GM23338 (cell line): ENCODE measurements around the gene EDN2. TPM values are rescaled to one million over a fixed set of nuclear protein-coding genes. Genes with fewer than 3 reads are reported as not detected.

ENCODE experiments used
- ATAC-seq: fragments of 200-7000 bp; cut with Tn5 transposase; 3 replicates; pipeline ENCODE4 v1.9.1; 2020
- DNase-seq: peaks from one replicate; pipeline ENCODE4 v3.0.0-alpha.2; 2015; ENCODE audit warnings: low spot score
- H2AFZ ChIP-seq: fragments of 200-600 bp; sonication (generic); 2 replicates; pipeline ENCODE4 v1.8.0; 2016; ENCODE audit warnings: antibody characterized with exemption, mild to moderate bottlenecking, moderate library complexity
- H3F3A ChIP-seq: fragments of 200-600 bp; sonication (generic); replicated peaks from 2 replicates; pipeline ENCODE4 v1.8.0; 2017; ENCODE audit warnings: antibody characterized with exemption, mixed run types, low read depth
- H3K27ac ChIP-seq: fragments of 200-600 bp; sonication (generic); 2 replicates; pipeline ENCODE4 v1.6.1; 2016; ENCODE audit warnings: low read depth
- H3K27me3 ChIP-seq: fragments of 200-600 bp; sonication (generic); 2 replicates; pipeline ENCODE4 v1.8.0; 2016; ENCODE audit warnings: mild to moderate bottlenecking, mixed run types, moderate library complexity; ENCODE audit not compliant: insufficient read depth
- H3K36me3 ChIP-seq: fragments of 200-600 bp; sonication (generic); 2 replicates; pipeline ENCODE4 v1.8.0; 2016; ENCODE audit warnings: mild to moderate bottlenecking; ENCODE audit not compliant: insufficient read depth
- H3K4me1 ChIP-seq: fragments of 200-600 bp; sonication (generic); 2 replicates; pipeline ENCODE4 v1.8.0; 2016; ENCODE audit warnings: mild to moderate bottlenecking, moderate library complexity; ENCODE audit not compliant: insufficient read depth
- H3K4me2 ChIP-seq: fragments of 200-600 bp; sonication (generic); 2 replicates; pipeline ENCODE4 v1.7.1; 2017; ENCODE audit warnings: mixed run types
- H3K4me3 ChIP-seq: fragments of 200-600 bp; sonication (generic); 2 replicates; pipeline ENCODE4 v1.6.1; 2016; ENCODE audit warnings: mixed run types
- H3K79me2 ChIP-seq: fragments of 200-600 bp; sonication (generic); replicated peaks from 2 replicates; pipeline ENCODE4 v1.8.0; 2017; ENCODE audit warnings: mild to moderate bottlenecking; ENCODE audit not compliant: insufficient read depth
- H3K9me2 ChIP-seq: fragments of 200-600 bp; sonication (generic); 2 replicates; pipeline ENCODE4 v1.8.0; 2017; ENCODE audit not compliant: insufficient read depth
- H4K20me1 ChIP-seq: fragments of 200-600 bp; sonication (generic); replicated peaks from 2 replicates; pipeline ENCODE4 v1.8.0; 2017; ENCODE audit warnings: mild to moderate bottlenecking; ENCODE audit not compliant: insufficient read depth
- H3K27ac Mint-ChIP-seq: 2 replicates; pipeline ENCODE4 v1.8.0; 2020; ENCODE audit warnings: inconsistent platforms, mild to moderate bottlenecking, moderate library complexity, mixed read lengths
- H3K27me3 Mint-ChIP-seq: 3 replicates; pipeline ENCODE4 v1.8.0; 2022; ENCODE audit warnings: low read depth, mild to moderate bottlenecking, moderate library complexity, mixed read lengths, inconsistent platforms; ENCODE audit not compliant: insufficient read depth, poor library complexity
- H3K36me3 Mint-ChIP-seq: 3 replicates; pipeline ENCODE4 v1.8.0; 2021; ENCODE audit warnings: low read depth, mild to moderate bottlenecking, inconsistent platforms, moderate library complexity, mixed read lengths
- H3K4me1 Mint-ChIP-seq: 3 replicates; pipeline ENCODE4 v1.8.0; 2020; ENCODE audit warnings: mild to moderate bottlenecking, inconsistent platforms, mixed read lengths
- H3K4me3 Mint-ChIP-seq: 3 replicates; pipeline ENCODE4 v1.8.0; 2021; ENCODE audit warnings: moderate library complexity, mild to moderate bottlenecking, inconsistent platforms, mixed read lengths
- H3K9me3 Mint-ChIP-seq: 3 replicates; pipeline ENCODE4 v1.8.0; 2020; ENCODE audit warnings: moderate library complexity, mild to moderate bottlenecking, inconsistent platforms, mixed read lengths
- CREB1 ChIP-seq: fragments of 250-450 bp; sonication (Bioruptor Pico); IDR thresholded peaks from 2 replicates; pipeline ENCODE4 v1.5.0; 2020; ENCODE audit warnings: low read depth, mild to moderate bottlenecking, moderate library complexity
- CTCF ChIP-seq, 2 experiments: fragments of 200-600 bp in 1 of 2; sonication (generic) in 1 of 2; conservative IDR thresholded peaks; 2 replicates each; pipeline versions ENCODE4 v1.5.1 to v1.6.1; 2016 to 2017; ENCODE audit warnings: antibody characterized with exemption in 2 of 2, low read depth in 2 of 2, mild to moderate bottlenecking in 2 of 2, moderate library complexity in 1 of 2
- ETS1 ChIP-seq: IDR thresholded peaks from 2 replicates; pipeline ENCODE4 v1.6.1; 2016; ENCODE audit warnings: antibody characterized with exemption
- EZH2 ChIP-seq: fragments of 200-600 bp; sonication (generic); IDR thresholded peaks from one replicate; pipeline ENCODE4 v1.8.0; 2017; ENCODE audit warnings: antibody characterized with exemption, mild to moderate bottlenecking, low read depth; ENCODE audit not compliant: unreplicated experiment
- EZH2phosphoT487 ChIP-seq: fragments of 200-600 bp; sonication (generic); IDR thresholded peaks from one replicate; pipeline ENCODE4 v1.8.1; 2018; ENCODE audit warnings: antibody characterized with exemption; ENCODE audit not compliant: unreplicated experiment
- NANOG ChIP-seq: IDR thresholded peaks from 2 replicates; pipeline ENCODE4 v1.6.1; 2016; ENCODE audit warnings: antibody characterized with exemption, borderline replicate concordance
- POLR2AphosphoS5 ChIP-seq: IDR thresholded peaks from 2 replicates; pipeline ENCODE4 v1.6.1; 2016; ENCODE audit warnings: antibody characterized with exemption, low read depth
- REST ChIP-seq: IDR thresholded peaks from one replicate; pipeline ENCODE4 v1.6.1; 2018; ENCODE audit warnings: antibody characterized with exemption; ENCODE audit not compliant: unreplicated experiment
- ZNF114 ChIP-seq: fragments of 250-450 bp; sonication (Bioruptor Pico); IDR thresholded peaks from 2 replicates; pipeline ENCODE4 v1.5.0; 2020; ENCODE audit warnings: mild to moderate bottlenecking, moderate library complexity
- ZNF331 ChIP-seq: fragments of 250-450 bp; sonication (Bioruptor Pico); IDR thresholded peaks from 2 replicates; pipeline ENCODE4 v1.5.0; 2020; ENCODE audit warnings: low read depth, mild to moderate bottlenecking, moderate library complexity
- ZNF462 ChIP-seq: fragments of 250-450 bp; sonication (Bioruptor Pico); IDR thresholded peaks from 2 replicates; pipeline ENCODE4 v1.5.0; 2020; ENCODE audit warnings: mild to moderate bottlenecking, moderate library complexity
- polyA plus RNA-seq: library from polyadenylated mRNA; unstranded; fragments of >200 nt; fragmentation: Nextera tagmentation; extraction: Ambion mirVana; gene quantifications from 2 replicates; pipeline ENCODE4 v1.2.1, GENCODE V29; 2016
- total RNA-seq: library from RNA; depleted of rRNA; stranded (reverse); fragments of >200 nt; shearing (Covaris generic); gene quantifications from 2 replicates; pipeline ENCODE4 v1.2.3, GENCODE V29; 2014

EDN2 gene
- total and polyA plus RNA-seq, 2 experiments from 2014 or later: not detected

GRCh38 chr1:41436281-41437010 lies 48.0 kb downstream of the EDN2 start:
- Histone ChIP-seq H3K79me2 (no peaks in the 10 kb centered on the region), H3K4me1 (no peaks in the 10 kb centered on the region), H3K36me3 (no peaks in the 10 kb centered on the region), H4K20me1 (no peaks in the 10 kb centered on the region), H3K27me3 (no peaks in the 10 kb centered on the region), H3K9me2 (no peaks in the 10 kb centered on the region), H3K4me3 (no peak overlapping the region), H3K4me2 (no peak overlapping the region), H2AFZ (peak overlapping the region; percentile 90), H3F3A (no peaks in the 10 kb centered on the region), H3K27ac (no peak overlapping the region)
- DNase-seq (no peak), ATAC-seq (no peak)
- Mint-ChIP-seq H3K4me3 (no peak overlapping the region), H3K27ac (no peak overlapping the region), H3K9me3 (no peaks in the 10 kb centered on the region; the same call in 2 of the 3 replicates), H3K27me3 (peaks cover 11% of the 10 kb centered on the region), H3K36me3 (no peaks in the 10 kb centered on the region; the same call in 2 of the 3 replicates), H3K4me1 (peaks cover 12% of the 10 kb centered on the region)
- TF ChIP-seq REST (no peak), ETS1 (no peak), CTCF (conservative IDR thresholded peaks at IDR 0.05; ENCODE audit: low read depth in 2 of 2) (no peak), POLR2AphosphoS5 (no peak), CREB1 (CRISPR knock-in tag) (no peak), ZNF331 (CRISPR knock-in tag) (no peak), ZNF114 (CRISPR knock-in tag) (no peak), EZH2 (no peak), ZNF462 (CRISPR knock-in tag) (no peak), EZH2phosphoT487 (no peak), NANOG (no peak)
